A549 (cell line): ENCODE data around the gene PPP2R5A.

Experiments used
- CEBPB ChIP-seq, 2 experiments: fragments of >200 bp in 1 of 2; sonication (Bioruptor Twin) in 1 of 2; formaldehyde crosslinking in 1 of 2; IDR thresholded peaks; 2 replicates each; pipeline ENCODE4 v1.6.1; 2012 to 2016
- CTCF ChIP-seq: fragments of >200 bp; sonication (Bioruptor Twin); formaldehyde crosslinking; IDR thresholded peaks from 3 replicates; pipeline ENCODE4 v1.5.1; 2016
- GATA3 ChIP-seq: IDR thresholded peaks from 2 replicates; pipeline ENCODE4 v1.6.1; 2012; ENCODE audit warnings: borderline replicate concordance
- KDM1A ChIP-seq: fragments of 200-600 bp; sonication (generic); IDR thresholded peaks from 2 replicates; pipeline ENCODE4 v1.6.1; 2016; ENCODE audit warnings: low read depth, mild to moderate bottlenecking
- MAX ChIP-seq: IDR thresholded peaks from 2 replicates; pipeline ENCODE4 v1.6.1; 2012
- NR3C1 ChIP-seq: fragments of >200 bp; sonication (Bioruptor Twin); formaldehyde crosslinking; IDR thresholded peaks from 3 replicates; pipeline ENCODE4 v1.6.1; 2017
- POLR2A ChIP-seq: IDR thresholded peaks from 2 replicates; pipeline ENCODE4 v1.6.1; 2012; ENCODE audit warnings: mild to moderate bottlenecking, low read length
- RAD21 ChIP-seq, 2 experiments: fragments of >200 bp in 1 of 2; sonication (Bioruptor Twin) in 1 of 2; formaldehyde crosslinking in 1 of 2; IDR thresholded peaks in 1 of 2; conservative IDR thresholded peaks in 1 of 2; 2 replicates in 1 of 2; 3 replicates in 1 of 2; pipeline ENCODE4 v1.6.1; 2012 to 2018; ENCODE audit warnings: inconsistent platforms in 1 of 2
- REST ChIP-seq: fragments of 200-600 bp; sonication (generic); IDR thresholded peaks from 2 replicates; pipeline ENCODE4 v1.6.1; 2016; ENCODE audit warnings: antibody characterized with exemption, mild to moderate bottlenecking, moderate library complexity
- USF2 ChIP-seq: fragments of 450-650 bp; IDR thresholded peaks from 2 replicates; pipeline ENCODE4 v1.6.1; 2014; ENCODE audit warnings: antibody characterized with exemption

GRCh38 chr1:212326541-212326940 lies 41.3 kb downstream of the PPP2R5A start:
- TF ChIP-seq RAD21 (conservative IDR thresholded peaks at IDR 0.05 in 1 of 2, IDR thresholded peaks at IDR 0.05 in 1 of 2) (no peak), USF2 (no peak), POLR2A (no peak), CTCF (no peak), MAX (no peak), NR3C1 (no peak), CEBPB (IDR thresholded peaks at IDR 0.05) (no peak), GATA3 (no peak), KDM1A (no peak), REST (no peak)
